ENCODE measurements around the gene RNF31. TPM values are rescaled to one million over a fixed set of nuclear protein-coding genes. Genes with fewer than 3 reads are reported as not detected.
A peak's percentile ranks its signal among the peaks of the same experiment; 100 is the strongest.

The RNF31 gene
- total and polyA plus RNA-seq, 2 donors (not counting 1 experiment from before 2014, with no cell fraction given) = 69.8 to 103 TPM

GRCh38 chr14:24139272-24139934, 7.9 kb upstream of the RNF31 start:
- intact Hi-C loops (cut with micrococcal nuclease) = no loop called here
- Mint-ChIP-seq H3K4me3 (peak overlapping the region; percentile 11), H3K9me3 (ENCODE audit: insufficient read depth) (no peaks in the 10 kb centered on the region), H3K4me1 (peaks cover 60% of the 10 kb centered on the region), H3K27me3 (no peaks in the 10 kb centered on the region), H3K27ac (no peak overlapping the region)
- H3K9me3 ChIP-seq (ENCODE audit: control extremely low read depth in 1 of 3, control insufficient read depth in 2 of 3, insufficient read depth in 1 of 3, low read length in 2 of 3) = no peaks in the 10 kb centered on the region
- H4K20me1 ChIP-seq (ENCODE audit: control insufficient read depth, insufficient read depth, low read length, poor library complexity, severe bottlenecking) = peaks cover 16% of the 10 kb centered on the region
- POLR2A ChIA-PET = interaction anchor here (0.6 to 1.0 kb wide), 3 partner anchors 7 to 25 kb away, joined by 3 to 4 read pairs (median 3); partner anchors contain the start of genes DCAF11, IRF9, NRL and PSME2
- ATAC-seq (ENCODE audit: low read depth) = no peak
- no peak overlapping the region for H3K4me3 ChIP-seq (ENCODE audit: control extremely low read depth in 1 of 5, extremely low read depth in 1 of 5, insufficient read depth in 1 of 5, low read depth in 2 of 5, low read length in 4 of 5)
- no peaks in the 10 kb centered on the region for H3K27me3 ChIP-seq (replicated peaks in 1 of 4; ENCODE audit: control extremely low read depth in 1 of 4, control insufficient read depth in 3 of 4, insufficient read depth in 4 of 4, low read length in 3 of 4)
- H3K36me3 ChIP-seq (replicated peaks in 1 of 2; ENCODE audit: control extremely low read depth in 1 of 2, control insufficient read depth in 1 of 2, extremely low read depth in 1 of 2, insufficient read depth in 2 of 2, low read length in 1 of 2) = peaks cover 0 to 42% of the 10 kb centered on the region in 2 experiments
- peak overlapping the region; percentile 14 for H3K4me2 ChIP-seq (replicated peaks; ENCODE audit: low read depth, low read length, poor library complexity, severe bottlenecking)
- H3K4me1 ChIP-seq (ENCODE audit: control insufficient read depth in 2 of 2, insufficient read depth in 2 of 2, low read length in 2 of 2) = peaks cover 27 to 41% of the 10 kb centered on the region in 2 donors
- TF ChIP-seq CTCF (IDR thresholded peaks at IDR 0.05) = no peak
- no peak for DNase-seq
- no peak overlapping the region for H2AFZ ChIP-seq (ENCODE audit: insufficient read depth, low read depth, low read length, poor library complexity, severe bottlenecking)
- no peak overlapping the region for H3K9ac ChIP-seq (ENCODE audit: low read length)
- H3K79me2 ChIP-seq (ENCODE audit: control insufficient read depth, insufficient read depth, low read length) = peaks cover 70% of the 10 kb centered on the region
- WGBS (ENCODE audit: insufficient coverage) = 96% methylated on average over 4 of the region's 9 CpGs
- CTCF ChIA-PET = interaction anchor here (2.2 to 4.6 kb wide), 2 partner anchors 22 to 31 kb away, joined by 9 to 43 read pairs; partner anchors contain the start of gene IRF9
- peak overlapping the region in 1 of 2 donors; percentile 35 for H3K27ac ChIP-seq (ENCODE audit: low read length in 2 of 2)
